ENCODE measurements around the gene NET1. TPM values are rescaled to one million over a fixed set of nuclear protein-coding genes. Genes with fewer than 3 reads are reported as not detected.
A peak's percentile ranks its signal among the peaks of the same experiment; 100 is the strongest.

Gene NET1
- total and polyA plus RNA-seq, 2 experiments from 2014 or later: 36.5 to 42.9 TPM

DNA sequence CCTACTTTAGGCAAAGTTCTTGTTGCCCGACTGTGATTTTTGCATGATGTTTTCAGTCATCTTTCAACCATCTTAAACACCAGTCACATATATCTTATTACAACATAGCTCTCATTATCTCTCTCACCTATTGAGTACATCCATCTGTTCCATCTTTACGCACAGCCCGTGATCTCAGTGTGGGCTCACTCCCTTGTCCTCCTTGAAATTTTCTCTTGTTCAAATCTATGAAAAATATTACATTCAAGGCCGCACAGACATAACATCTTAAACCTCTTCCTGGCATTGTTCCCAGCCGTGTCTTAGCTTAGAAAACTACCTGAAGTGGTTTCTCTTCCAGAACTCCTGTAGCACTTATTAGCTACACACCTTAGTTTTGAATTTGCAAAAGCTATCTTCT, 32.6 kb downstream of the NET1 start:
- Histone ChIP-seq H3K27ac (no peak overlapping the region), H3K4me1 (ENCODE audit: insufficient read depth) (peaks cover 10% of the 10 kb centered on the region), H3F3A (ENCODE audit: insufficient read depth) (peaks cover 35% of the 10 kb centered on the region), H3K27me3 (replicated peaks; ENCODE audit: insufficient read depth) (no peaks in the 10 kb centered on the region), H3K4me3 (no peak overlapping the region), H4K20me1 (ENCODE audit: insufficient read depth) (no peaks in the 10 kb centered on the region), H3K36me3 (ENCODE audit: low read depth) (no peaks in the 10 kb centered on the region), H3K79me2 (ENCODE audit: insufficient read depth) (peaks cover 62% of the 10 kb centered on the region), H3K9me3 (ENCODE audit: low read depth) (no peaks in the 10 kb centered on the region), H3K9me2 (ENCODE audit: insufficient read depth) (no peaks in the 10 kb centered on the region), H3K9ac (no peak overlapping the region), H3K4me2 (ENCODE audit: unreplicated experiment) (no peak overlapping the region), H2AFZ (no peak overlapping the region)
- 84 to 92% methylated on average over 5 of the region's 5 CpGs for WGBS, 2 experiments (ENCODE audit: low coverage in 1 of 2, low lambda C conversion rate in 2 of 2, missing lambda C conversion rate in 2 of 2)
- no peak for DNase-seq
- in situ Hi-C loops (cut with MboI): no loop called here
- TF ChIP-seq EZH2 (IDR thresholded peaks at IDR 0.05; ENCODE audit: insufficient read depth, poor library complexity, severe bottlenecking): no peak
- no peak for TF ChIP-seq EZH2phosphoT487 (IDR thresholded peaks at IDR 0.05; ENCODE audit: insufficient read depth, low read depth)

DNA sequence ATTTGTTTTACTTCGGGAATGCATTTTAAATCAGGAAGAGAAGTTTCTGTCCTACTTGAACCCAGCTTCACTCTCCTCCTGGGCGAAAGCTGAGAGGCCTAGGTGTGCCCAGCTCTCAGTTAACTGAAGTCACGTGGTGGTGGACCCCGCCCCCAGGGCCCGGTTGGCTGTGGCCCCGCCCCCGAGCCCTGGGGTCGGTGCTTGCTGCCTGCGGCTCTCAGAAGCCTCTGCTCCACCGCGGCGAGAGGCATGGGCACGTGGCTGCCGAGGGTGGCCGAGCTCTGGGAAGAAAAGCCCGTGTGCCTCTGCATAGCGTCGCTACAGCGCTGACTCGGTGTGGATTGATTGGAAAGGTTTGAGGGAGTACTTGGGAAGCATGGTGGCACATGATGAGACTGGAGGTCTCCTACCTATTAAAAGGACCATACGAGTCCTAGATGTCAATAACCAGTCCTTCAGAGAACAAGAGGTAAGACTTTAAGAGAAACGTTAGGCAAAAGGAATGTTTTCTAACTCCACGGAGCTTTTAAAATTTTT, 34.1 kb downstream of the NET1 start:
- peaks cover 25% of the 10 kb centered on the region for H3K4me1 ChIP-seq (ENCODE audit: insufficient read depth)
- DNase-seq: peak; percentile 94
- in situ Hi-C loops (cut with MboI): no loop called here
- H3K4me3 ChIP-seq: peak overlapping the region; percentile 79
- peaks cover 77% of the 10 kb centered on the region for H3K79me2 ChIP-seq (ENCODE audit: insufficient read depth)
- H4K20me1 ChIP-seq (ENCODE audit: insufficient read depth): no peaks in the 10 kb centered on the region
- no peaks in the 10 kb centered on the region for H3K9me3 ChIP-seq (ENCODE audit: low read depth)
- peak overlapping the region; percentile 96 for H3K4me2 ChIP-seq (ENCODE audit: unreplicated experiment)
- peak overlapping the region; percentile 74 for H3K27ac ChIP-seq
- peak overlapping the region; percentile 90 for H3K9ac ChIP-seq
- H3K9me2 ChIP-seq (ENCODE audit: insufficient read depth): no peaks in the 10 kb centered on the region
- 1 to 2% methylated on average over 23 of the region's 23 CpGs for WGBS, 2 experiments (ENCODE audit: low coverage in 1 of 2, low lambda C conversion rate in 2 of 2, missing lambda C conversion rate in 2 of 2)
- H3F3A ChIP-seq (ENCODE audit: insufficient read depth): peaks cover 44% of the 10 kb centered on the region
- peak overlapping the region; percentile 69 for H2AFZ ChIP-seq
- H3K36me3 ChIP-seq (ENCODE audit: low read depth): 0 out of 2 replicates have a peak, but pooled peaks cover under 1% of the 10 kb centered on the region
- no peaks in the 10 kb centered on the region for H3K27me3 ChIP-seq (replicated peaks; ENCODE audit: insufficient read depth)
- TF ChIP-seq EZH2 (IDR thresholded peaks at IDR 0.05; ENCODE audit: insufficient read depth, poor library complexity, severe bottlenecking): no peak
- TF ChIP-seq EZH2phosphoT487 (IDR thresholded peaks at IDR 0.05; ENCODE audit: insufficient read depth, low read depth): no peak

DNA sequence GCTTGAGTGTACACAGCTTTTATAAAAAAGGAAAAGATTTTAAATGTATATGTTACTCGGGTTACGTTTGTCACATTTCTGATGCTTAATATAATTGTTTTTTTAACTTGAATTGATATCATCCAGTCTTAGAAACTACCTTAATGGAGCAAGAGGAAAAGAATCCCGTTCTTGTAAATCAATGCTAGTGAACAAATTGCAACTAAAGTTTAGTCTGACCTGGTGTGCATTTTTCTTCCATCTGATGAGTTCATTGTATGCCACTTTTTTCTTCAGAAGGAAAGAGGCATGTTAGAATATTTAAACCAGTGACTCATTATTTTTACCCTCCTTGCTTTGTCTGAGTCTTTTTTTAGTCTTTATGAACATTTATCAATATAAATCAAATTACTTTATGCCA, 34.7 kb downstream of the NET1 start:
- no peak for TF ChIP-seq EZH2phosphoT487 (IDR thresholded peaks at IDR 0.05; ENCODE audit: insufficient read depth, low read depth)
- no peak for TF ChIP-seq EZH2 (IDR thresholded peaks at IDR 0.05; ENCODE audit: insufficient read depth, poor library complexity, severe bottlenecking)
- Histone ChIP-seq H3K27me3 (replicated peaks; ENCODE audit: insufficient read depth) (no peaks in the 10 kb centered on the region), H3F3A (ENCODE audit: insufficient read depth) (peaks cover 44% of the 10 kb centered on the region), H3K4me2 (ENCODE audit: unreplicated experiment) (peak overlapping the region; percentile 96), H3K36me3 (ENCODE audit: low read depth) (peaks cover 7% of the 10 kb centered on the region), H3K9me3 (ENCODE audit: low read depth) (no peaks in the 10 kb centered on the region), H4K20me1 (ENCODE audit: insufficient read depth) (no peaks in the 10 kb centered on the region), H3K79me2 (ENCODE audit: insufficient read depth) (peaks cover 83% of the 10 kb centered on the region), H3K4me3 (peak overlapping the region; percentile 79), H2AFZ (peak overlapping the region; percentile 69; the same call in 1 of the 2 replicates), H3K9ac (peak overlapping the region; percentile 90), H3K9me2 (ENCODE audit: insufficient read depth) (no peaks in the 10 kb centered on the region), H3K4me1 (ENCODE audit: insufficient read depth) (peaks cover 26% of the 10 kb centered on the region), H3K27ac (peak overlapping the region; percentile 74)
- peak; percentile 75 for DNase-seq
- WGBS, 2 experiments (ENCODE audit: low coverage in 1 of 2, low lambda C conversion rate in 2 of 2, missing lambda C conversion rate in 2 of 2): 1 to 3% methylated on average over 3 of the region's 3 CpGs
- in situ Hi-C loops (cut with MboI): no loop called here

DNA sequence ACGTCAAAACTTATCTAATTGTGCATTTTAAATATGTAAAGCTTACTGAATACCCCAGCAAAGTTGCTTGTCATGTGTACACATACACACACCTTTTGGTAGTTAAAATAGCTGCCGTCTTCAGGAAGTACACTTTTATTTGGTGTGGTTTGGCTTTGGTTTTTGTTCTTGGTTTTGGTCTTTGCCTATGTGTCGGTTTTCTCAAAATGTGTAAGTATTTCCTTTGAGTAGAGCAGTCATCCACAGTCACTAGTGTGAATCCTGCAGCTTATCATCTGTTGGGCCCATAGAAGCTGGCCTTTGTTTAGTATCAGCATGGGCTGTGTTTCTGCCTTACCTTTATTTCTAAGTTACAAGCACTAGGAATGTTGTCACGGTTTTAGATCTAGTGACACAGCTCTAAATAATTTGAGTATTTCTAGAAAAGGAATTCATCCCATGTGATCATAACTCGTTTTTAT, 35.3 kb downstream of the NET1 start:
- DNase-seq: peak; percentile 53
- no peaks in the 10 kb centered on the region for H3K27me3 ChIP-seq (replicated peaks; ENCODE audit: insufficient read depth)
- H3K36me3 ChIP-seq (ENCODE audit: low read depth): peaks cover 13% of the 10 kb centered on the region
- H2AFZ ChIP-seq: no peak overlapping the region; the same call in 1 of the 2 replicates
- in situ Hi-C loops (cut with MboI): no loop called here
- 0 to 1% methylated on average over 5 of the region's 5 CpGs for WGBS, 2 experiments (ENCODE audit: low coverage in 1 of 2, low lambda C conversion rate in 2 of 2, missing lambda C conversion rate in 2 of 2)
- no peaks in the 10 kb centered on the region for H3K9me3 ChIP-seq (ENCODE audit: low read depth)
- H3K9me2 ChIP-seq (ENCODE audit: insufficient read depth): no peaks in the 10 kb centered on the region
- no peak for TF ChIP-seq EZH2phosphoT487 (IDR thresholded peaks at IDR 0.05; ENCODE audit: insufficient read depth, low read depth)
- TF ChIP-seq EZH2 (IDR thresholded peaks at IDR 0.05; ENCODE audit: insufficient read depth, poor library complexity, severe bottlenecking): no peak
- peak overlapping the region; percentile 74 for H3K27ac ChIP-seq
- peak overlapping the region; percentile 79 for H3K4me3 ChIP-seq
- H3K4me1 ChIP-seq (ENCODE audit: insufficient read depth): peaks cover 26% of the 10 kb centered on the region
- H3K9ac ChIP-seq: peak overlapping the region; percentile 90
- H3F3A ChIP-seq (ENCODE audit: insufficient read depth): peaks cover 46% of the 10 kb centered on the region
- no peaks in the 10 kb centered on the region for H4K20me1 ChIP-seq (ENCODE audit: insufficient read depth)
- peak overlapping the region; percentile 96 for H3K4me2 ChIP-seq (ENCODE audit: unreplicated experiment)
- H3K79me2 ChIP-seq (ENCODE audit: insufficient read depth): peaks cover 88% of the 10 kb centered on the region

Measured in GM23248 (cell line).